Jurkat, Clone E6-1 (cell line): ENCODE results near the gene PCK1.
A peak's percentile ranks its signal among the peaks of the same experiment; 100 is the strongest.

Experiments
- DNase-seq: peaks from one replicate; pipeline ENCODE4 v3.0.0-alpha.2; 2011; ENCODE audit warnings: low read depth, low spot score
- H3K4me3 ChIP-seq: 2 replicates; pipeline ENCODE4 v1.5.1; 2011; ENCODE audit warnings: mild to moderate bottlenecking, low read length, control low read depth, moderate library complexity

The PCK1 gene

GRCh38 chr20:57594092-57594951 is 33.4 kb downstream of the PCK1 start:
- DNase-seq, result no peak

GRCh38 chr20:57595041-57596030 is 34.4 kb downstream of the PCK1 start:
- DNase-seq, result no peak
- H3K4me3 ChIP-seq, result no peak overlapping the region

More at GRCh38 chr20:57594092-57594951, 33.4 kb downstream of the PCK1 start:
- no peak overlapping the region for H3K4me3 ChIP-seq

- no peak overlapping the region for H3K4me3 ChIP-seq
- no peak for DNase-seq
These were observed 35.4 kb downstream of the PCK1 start for GRCh38 chr20:57596358-57596757.

DNA sequence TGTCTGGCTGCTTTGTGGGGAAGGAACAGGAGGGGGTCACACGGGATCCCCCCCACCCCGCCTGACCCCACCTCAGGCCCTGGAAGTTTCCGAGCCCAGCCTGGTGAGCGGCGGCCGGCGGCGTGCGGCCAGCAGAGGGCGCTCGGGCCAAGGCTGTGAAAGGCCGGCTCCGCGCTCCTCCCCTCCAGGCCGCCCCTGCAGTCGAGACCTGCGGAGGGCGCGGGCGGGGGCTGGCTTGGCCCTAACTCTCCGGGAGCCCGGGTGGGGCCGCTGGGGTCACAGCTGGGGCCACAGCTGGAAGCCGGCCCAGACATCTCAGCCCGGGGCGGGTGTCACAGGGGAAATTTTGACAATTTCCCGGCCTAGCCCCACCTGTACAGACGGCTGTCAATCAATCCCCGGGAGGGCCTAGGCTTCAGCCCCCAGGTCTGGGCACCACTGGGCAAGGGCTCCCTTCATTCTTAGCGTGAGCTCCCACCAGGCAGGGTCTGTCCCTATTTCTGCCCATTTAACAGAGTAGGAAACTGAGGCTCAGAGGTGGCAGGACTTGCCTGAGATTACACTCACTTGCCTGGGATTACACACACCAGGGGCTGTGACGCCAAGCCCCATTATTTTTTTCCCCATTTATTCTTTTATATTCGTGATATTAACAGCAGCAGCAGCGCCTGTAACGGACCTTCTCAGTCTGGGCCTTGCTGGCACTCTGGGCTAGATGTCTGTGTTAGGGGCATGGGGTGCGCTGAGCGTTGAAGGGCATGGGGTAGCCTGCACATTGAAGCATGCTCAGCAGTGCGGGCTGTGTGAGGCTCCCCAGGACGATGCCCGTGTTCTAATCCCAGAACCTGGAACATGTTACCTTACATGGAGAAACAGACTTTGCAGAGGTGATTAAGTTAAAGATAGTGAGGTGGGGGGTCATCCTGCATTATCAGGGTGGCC is 36.4 kb downstream of the PCK1 start:
- peak; percentile 36 for DNase-seq
- peak overlapping the region; percentile 11 for H3K4me3 ChIP-seq

GRCh38 chr20:57598060-57598459 is 37.1 kb downstream of the PCK1 start:
- no peak for DNase-seq
- H3K4me3 ChIP-seq, result no peak overlapping the region

DNA sequence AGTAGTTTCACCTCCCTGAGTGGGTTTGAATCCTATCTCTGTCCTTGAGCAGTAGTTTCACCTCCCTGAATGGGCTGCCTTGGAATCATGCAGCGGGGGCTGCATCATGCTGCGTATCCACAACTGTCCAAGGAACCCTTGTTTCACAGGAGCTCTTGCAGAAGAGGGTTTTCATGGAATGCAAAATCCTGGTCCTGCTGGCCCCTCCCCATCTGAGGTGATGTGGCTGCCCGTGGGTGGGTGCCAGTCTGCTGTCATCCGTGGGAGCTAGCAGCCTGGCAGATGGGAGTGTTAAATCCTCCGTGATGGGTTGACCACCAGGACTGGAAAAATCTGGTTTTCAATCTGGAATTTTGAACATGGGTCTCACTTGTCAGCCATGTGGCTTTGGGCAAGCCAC is 37.6 kb downstream of the PCK1 start:
- H3K4me3 ChIP-seq, result no peak overlapping the region
- no peak for DNase-seq

DNA sequence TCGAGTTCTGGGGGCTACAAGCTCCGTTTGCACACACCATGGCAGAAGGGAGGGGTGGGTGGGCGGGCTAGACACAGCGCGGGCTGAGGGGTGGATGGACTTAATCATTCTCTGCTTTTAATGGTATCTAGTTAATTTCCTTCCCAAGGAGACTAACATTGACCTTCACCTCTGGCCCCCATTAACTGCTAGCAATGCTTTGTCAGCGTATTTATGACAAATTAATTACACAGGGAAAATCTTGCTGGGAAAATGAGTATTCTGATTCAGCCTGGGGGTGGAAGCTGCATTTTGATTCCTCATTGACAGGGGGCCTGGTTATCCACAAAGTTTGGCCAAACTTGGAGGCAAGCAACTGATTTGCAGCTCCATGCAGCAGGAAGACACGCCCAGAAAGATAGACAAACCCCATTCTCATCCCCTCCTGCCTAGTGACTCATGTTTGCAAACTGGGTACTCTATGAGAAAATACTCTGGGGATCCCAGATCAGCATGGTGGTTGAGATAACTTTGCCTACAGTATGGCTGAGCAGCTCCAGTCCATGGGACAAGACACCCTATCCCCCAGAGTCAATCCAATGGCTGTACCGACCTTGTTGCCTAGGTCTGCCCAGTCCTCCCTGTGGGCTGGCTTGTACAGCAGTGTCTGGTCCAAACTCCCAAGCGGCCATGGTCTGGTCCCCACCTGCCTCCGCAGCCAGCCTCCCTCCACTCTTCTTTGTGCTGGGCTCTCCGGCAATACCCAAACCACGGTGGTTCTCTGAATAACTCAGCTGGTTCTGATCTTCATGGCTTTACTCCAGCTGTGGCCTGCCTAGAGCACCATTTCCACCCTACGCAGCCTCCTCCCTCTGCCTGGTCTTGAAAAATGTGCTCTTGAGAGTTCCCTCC is 39.7 kb downstream of the PCK1 start:
- no peak for DNase-seq
- no peak overlapping the region for H3K4me3 ChIP-seq

GRCh38 chr20:57601211-57601570 is 40.3 kb downstream of the PCK1 start:
- DNase-seq, result no peak
- H3K4me3 ChIP-seq, result no peak overlapping the region

- H3K4me3 ChIP-seq, result no peak overlapping the region
- no peak for DNase-seq
These were observed 40.8 kb downstream of the PCK1 start for GRCh38 chr20:57601737-57602136.

DNA sequence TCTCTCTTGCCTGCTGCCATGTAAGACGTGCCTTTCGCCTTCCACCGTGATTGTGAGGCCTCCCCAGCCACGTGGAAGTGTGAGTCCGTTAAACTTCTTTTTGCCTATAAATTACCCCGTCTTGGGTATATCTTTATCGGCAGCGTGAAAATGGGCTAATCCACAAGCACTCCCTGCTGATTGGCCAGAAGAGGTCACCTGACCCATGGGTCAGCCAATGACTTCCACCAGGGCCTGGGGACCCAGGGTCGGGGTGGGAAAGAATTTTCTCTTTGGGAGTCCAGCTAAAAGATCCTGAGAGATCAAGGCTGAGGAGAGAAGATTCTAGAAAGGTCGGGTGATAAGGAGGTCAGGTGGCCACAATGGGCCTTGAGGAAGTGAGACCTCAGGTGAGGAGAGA is 42.2 kb downstream of the PCK1 start:
- DNase-seq, result no peak
- no peak overlapping the region for H3K4me3 ChIP-seq

DNA sequence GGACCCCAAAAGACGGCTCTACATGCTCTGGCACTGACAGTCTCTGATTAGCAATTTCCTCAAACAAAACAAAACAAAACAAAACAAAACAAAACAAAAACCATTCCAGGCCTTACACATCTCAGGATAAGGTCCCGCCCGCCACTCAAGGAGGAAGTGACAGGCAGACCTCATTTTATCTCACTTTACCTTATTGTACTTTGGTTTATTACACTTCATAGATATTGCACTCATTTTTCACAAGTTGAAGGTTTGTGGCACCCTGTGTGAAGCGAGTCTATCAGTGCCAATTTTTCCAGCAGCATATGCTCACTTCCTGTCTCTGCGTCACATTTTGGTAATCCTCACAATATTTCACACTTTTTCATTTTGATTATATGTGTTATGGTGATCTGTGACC is 44.1 kb downstream of the PCK1 start:
- no peak overlapping the region for H3K4me3 ChIP-seq
- no peak for DNase-seq

GRCh38 chr20:57605878-57606277 is 45.0 kb downstream of the PCK1 start:
- H3K4me3 ChIP-seq, result no peak overlapping the region
- no peak for DNase-seq

GRCh38 chr20:57608516-57608915 is 47.6 kb downstream of the PCK1 start:
- no peak for DNase-seq

GRCh38 chr20:57609086-57609841 is 48.4 kb downstream of the PCK1 start:
- H3K4me3 ChIP-seq, result no peak overlapping the region
- DNase-seq, result no peak

More at GRCh38 chr20:57608516-57608915, 47.6 kb downstream of the PCK1 start:
- no peak overlapping the region for H3K4me3 ChIP-seq

- no peak overlapping the region for H3K4me3 ChIP-seq
- no peak for DNase-seq
These were observed 48.9 kb downstream of the PCK1 start for GRCh38 chr20:57609842-57610167.

DNA sequence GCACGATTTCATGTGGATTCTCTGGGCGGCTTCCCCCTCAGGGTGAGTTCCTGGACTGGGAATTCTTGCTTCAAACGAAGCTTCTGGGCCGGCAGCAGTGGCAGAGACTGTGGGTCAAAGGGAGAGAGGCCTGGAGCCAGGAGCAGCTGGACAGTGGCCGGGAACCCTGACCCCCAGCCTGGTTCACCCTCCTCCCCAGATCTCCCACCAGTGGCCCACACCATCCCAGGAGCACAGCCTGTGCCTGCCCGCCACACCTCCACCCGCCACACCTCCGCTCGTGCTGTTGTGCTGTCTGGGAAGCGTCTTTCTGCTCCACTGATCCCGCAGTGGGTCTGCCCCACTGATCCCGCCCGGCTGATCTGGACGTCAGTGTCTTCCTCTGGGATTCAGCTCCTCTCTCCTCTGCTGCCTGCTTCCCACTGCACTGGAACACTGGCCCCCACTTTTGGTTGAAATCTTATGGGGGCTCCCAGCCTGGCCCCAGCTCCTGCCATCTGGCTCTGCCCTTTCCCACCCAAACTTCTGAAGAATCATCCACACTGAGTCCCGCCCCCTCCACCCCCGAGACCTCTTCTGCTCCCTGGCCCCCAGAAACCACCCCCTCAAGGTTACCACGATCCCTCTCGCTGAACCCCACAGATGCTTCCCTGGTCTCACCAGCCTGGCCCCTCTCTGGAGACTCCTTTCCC is 49.5 kb downstream of the PCK1 start:
- no peak for DNase-seq
- H3K4me3 ChIP-seq, result no peak overlapping the region
